Germinal center (tissue), 1 donor: ENCODE results near the gene COL4A1.
"Not testable (repeated sequence)": the region's sequence is repeated elsewhere in the genome, so short reads cannot be mapped to it uniquely, and the experiment has no call there.

Experiments used
- DNase-seq: peaks from one replicate; pipeline ENCODE4 v3.0.0; 2012; ENCODE audit warnings: mixed read lengths, low spot score

COL4A1 gene

DNA sequence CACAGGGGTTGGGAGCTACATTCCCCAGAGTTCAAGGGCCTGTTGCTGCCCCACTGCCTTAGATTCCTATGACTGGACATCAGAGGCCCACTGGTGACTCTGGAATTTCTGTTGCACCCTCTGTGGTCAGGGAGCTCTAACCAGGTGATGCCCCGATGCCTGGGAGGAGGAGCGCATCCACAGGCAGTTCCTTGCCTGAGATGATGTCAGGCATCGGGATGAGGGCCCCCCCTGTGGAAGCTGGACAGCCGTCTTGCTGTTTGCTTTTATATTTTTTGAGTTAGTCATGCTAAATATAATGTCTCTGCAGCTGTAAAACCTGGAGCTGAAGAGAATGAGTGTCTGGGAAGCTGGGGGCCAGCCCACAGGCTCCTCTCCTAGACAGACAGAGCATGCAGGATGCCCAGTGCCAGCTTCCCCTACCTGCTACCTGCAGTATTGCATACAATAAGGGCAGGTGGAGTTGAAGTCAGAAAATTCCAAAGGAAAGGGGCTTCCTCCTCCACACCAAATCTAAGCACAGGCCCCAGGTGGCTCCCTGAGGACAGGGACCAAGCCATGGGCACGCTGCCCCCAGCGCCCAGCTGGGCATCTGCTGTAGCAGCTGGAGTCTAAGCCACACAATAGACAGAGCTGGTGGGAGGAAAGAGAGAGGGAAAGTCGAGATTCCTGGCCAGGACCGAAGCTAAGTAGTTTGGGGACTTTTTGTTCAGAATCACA lies 16.4 kb upstream of the COL4A1 start:
- DNase-seq: no peak

DNA sequence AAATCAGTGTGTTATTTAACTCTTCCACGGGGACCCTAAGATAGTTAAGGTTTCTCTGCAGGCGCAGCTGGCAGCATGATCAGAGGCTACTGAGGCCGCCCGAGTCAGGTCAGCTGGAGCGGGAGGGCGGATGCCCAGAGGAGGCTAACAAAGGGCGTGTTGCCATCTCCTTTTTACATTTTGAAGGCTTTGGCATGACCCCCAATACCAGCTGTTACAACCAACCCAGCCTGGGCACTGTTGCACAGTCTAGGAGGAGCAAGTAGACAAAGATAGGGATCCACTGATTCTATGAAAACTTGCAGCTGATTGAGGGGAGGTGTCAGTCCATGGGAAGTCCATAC lies 15.8 kb upstream of the COL4A1 start:
- DNase-seq: no peak

DNA sequence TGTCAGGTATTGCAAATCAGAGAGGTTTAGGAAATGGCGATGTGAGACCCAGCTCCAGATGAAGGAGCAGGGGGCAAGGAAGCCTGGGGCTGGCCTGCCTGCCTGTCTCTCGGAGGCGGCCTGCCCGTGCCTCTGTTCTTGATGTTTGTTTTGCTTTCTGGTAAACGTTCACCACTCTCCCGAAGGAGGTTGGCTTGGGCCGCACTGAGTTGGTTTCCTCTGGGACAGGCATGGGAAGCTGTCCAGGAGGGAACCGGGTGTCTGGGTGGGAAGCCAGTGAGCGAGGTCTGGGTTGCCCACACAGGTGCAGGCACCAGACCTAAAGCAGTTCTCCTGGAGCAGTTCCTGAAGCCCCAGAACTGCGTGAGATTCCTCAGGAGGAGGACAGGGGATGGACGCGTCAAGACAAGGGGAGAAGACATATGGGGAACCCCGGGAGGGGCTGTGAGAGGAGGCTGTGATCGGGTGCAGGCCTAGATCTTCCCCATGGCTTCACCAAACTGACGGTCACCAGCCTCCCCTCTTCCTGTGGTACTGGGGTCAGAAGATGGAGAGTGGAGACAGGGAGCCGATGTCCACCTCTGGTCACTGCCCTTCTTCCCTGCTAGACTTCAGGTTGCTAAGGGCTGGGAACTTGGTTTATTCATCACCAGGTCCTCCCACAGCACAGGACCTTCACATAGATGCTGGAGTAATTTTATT lies 15.3 kb upstream of the COL4A1 start:
- no peak for DNase-seq

DNA sequence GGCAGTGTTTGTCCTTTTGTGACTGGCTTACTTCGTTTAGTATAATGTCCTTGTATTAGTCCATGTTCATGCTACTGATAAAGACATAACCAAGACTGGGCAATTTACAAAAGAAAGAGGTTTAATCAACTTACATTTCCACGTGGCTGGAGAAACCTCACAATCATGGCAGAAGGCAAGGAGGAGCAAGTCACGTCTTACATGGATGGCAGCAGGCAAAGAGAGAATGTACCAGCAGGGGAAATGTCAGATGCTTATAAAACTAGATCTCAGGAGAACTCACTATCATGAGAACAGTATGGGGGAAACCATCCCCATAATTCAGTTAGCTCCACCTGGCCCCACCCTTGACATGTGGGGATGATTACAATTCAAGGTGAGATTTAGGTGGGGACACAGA lies 14.6 kb upstream of the COL4A1 start:
- not testable (repeated sequence) for DNase-seq

DNA sequence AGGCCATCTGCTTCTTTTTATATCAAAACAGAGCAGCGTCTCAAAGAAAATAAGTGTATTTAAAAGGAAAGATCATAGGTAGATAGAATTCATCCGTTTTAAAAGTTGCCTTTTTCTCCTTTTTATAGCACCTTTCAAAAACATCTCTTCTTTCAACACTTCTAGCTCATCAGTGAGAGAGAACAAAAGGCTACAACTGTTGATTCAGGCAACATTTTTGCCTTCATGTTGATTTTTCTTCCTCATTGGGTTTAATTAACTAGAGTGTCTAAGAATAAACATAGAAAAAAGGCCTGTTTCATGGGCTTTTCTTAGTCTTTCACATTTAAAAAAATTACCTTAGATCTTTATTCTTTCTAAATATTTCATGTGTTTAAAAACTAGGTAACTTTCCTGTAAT lies 13.7 kb upstream of the COL4A1 start:
- no peak for DNase-seq

DNA sequence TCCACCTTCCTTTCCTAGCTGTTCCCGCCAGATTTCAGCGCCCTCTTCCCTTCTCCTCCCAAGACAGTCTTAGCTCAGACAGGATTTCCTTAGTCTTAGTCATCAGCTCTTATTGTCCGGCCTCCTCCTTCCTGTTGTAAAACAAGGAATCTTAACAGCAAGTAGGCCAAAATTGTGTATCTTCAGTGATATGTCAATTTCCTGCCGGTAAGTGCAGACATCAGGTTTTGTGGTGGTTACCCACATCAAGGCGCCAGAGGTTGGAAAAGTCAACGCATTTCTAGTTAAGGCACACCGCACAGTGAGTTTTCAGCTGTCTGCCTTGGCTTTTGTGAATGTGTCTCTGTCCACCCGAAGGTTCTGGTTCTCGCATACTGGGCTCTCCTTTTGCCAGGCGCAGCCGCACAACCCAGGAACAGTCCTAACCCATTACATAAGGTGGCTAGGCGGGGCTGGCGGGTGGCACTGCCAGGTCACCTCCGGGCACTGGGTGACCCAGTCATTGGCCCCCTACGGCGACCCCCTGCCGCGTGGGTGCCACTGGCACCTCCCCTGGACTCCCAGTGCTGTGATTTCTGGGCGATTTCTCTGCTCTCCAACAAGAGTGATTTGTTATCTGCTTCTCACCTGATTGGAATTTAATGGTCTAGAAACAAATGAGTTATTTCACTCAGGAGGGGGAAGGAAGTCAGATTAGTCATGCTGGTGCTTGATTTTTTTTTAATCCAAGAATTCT lies 13.0 kb upstream of the COL4A1 start:
- DNase-seq: no peak

DNA sequence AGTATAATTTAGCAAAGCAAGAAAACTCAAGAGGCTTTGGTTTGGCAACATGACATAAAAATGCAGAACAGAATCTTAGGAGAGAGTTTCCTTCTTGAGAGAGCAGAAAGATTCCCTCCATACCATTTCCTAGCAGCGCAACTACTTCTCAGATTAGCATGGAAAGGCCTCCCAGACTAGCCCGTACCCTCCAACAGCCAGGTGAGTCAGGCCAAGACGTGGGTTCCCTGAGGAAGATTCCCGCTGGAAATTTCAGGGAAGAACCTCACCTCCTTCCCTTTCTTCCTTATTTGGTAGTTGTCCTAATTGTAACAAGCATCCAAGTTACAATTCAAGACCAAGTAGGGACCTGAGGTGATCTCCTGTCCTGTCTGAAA lies 12.4 kb upstream of the COL4A1 start:
- no peak for DNase-seq

DNA sequence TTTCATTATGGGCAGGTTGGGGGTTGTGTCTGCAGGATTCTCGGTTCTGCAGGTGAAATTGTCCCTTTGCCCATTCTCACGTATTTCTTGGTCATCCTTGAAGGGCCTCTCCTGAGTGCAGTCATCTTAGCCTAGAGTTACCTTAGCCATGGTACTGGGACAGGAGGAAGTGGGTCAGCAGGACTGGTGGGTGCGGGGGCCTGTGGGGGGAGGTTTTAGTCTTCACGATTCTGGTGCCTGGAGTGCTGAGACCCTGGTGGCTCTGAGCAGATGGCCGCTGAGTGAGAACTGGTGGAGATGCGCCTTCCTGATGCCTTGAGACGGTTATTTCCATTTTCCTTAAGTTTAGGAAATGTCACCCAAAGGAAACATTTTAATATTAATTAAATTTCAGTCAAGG lies 12.0 kb upstream of the COL4A1 start:
- DNase-seq: no peak

DNA sequence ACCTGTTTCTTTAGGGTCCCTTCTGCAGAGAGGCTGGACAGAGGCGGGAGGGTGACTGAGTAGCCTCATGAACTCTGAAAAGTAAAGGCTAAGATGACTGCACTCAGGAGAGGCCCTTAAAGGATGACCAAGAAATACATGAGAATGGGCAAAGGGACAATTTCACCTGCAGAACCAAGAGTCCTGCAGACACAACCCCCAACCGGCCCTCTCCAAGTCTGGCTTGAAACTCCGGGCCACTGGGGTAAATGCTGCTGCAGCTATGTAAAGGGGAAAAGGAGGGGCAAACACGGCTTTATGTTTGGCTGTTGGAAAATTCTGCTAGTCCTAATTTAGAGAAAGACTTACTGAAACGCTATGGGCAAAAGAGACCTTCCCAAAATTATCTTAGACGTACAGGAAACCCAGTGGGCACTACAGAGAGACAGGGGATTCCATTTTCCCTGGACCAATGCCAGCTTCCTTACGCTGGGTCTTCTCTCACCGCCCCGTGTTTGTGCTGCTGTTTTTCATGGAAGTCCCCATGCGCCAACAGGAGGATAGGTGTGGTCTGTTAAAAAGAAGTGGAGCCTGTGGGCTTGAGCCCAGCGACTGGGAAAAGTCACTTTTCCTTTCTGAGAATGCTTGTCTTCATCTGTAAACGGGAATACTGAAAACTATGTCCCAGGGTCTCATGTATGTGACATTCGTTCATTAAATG lies 10.7 kb upstream of the COL4A1 start:
- no peak for DNase-seq

DNA sequence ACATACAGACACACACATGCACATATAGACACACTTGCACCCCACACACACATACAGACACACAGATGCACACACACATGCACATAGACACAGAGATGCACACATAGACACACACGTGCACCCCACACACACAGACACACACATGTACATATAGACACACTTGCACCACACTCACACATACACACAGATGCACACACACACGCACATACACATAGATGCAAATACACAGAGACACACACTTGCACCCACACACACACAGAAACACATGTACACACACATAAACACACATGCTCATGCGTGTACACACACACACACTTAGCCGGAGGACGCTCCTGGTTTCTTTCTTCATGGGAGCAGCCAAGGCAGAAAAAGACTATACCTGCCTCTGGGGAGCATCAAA lies 10.1 kb upstream of the COL4A1 start:
- no peak for DNase-seq

DNA sequence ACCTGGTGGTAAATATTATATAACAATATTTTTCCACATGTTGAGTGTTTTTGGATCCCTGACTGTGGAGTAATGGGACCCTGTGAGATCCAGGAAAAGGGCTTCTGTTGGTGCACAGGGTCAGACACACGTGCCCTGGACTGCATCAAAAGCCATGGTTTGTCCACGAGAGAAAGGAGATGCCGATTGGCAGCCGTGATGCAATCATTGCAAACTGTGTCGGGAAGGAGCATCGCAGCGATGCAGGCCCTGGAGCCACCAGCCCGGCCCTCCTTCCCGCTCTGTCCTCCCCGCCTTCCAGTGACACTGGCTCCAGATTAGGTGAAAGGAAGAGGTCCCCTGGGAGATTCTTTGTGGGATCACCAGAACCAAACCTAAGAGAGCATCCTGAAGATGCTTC lies 9.2 kb upstream of the COL4A1 start:
- DNase-seq: no peak

DNA sequence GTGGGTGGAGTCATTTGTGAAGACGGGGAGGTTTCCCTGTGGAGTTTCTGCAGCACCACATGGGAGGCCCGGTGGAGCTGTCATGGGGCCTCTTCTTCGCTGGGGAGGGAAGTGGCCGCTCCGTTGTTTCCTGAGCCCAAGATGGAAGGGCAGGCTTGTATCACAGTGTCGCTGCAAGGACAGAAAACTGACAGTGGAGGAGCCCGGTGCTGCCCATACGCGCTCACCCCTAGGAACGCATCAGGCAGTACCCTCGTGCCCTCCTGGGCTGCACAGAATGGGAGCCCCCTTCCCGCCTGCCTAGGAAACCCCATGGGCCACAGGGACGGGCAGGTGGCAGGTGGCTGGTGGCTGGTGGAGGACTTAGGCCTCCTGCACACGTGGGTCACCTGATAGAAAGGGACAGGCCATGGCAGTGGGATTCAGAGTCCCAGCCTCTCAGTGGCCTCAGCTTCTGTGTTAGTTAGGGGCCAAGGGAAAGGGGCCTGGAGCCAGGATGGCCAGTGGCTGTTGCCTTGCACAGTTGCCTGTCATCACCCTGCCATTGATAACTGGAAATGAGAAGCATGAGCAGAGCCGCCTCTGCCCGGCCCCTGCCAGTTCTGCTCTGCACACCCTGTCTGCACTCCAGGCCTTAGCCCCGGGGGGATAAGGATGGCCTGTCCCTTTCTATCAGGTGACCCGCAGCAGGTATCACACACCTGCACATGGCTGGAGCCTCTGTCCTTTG lies 7.7 kb upstream of the COL4A1 start:
- DNase-seq: no peak

DNA sequence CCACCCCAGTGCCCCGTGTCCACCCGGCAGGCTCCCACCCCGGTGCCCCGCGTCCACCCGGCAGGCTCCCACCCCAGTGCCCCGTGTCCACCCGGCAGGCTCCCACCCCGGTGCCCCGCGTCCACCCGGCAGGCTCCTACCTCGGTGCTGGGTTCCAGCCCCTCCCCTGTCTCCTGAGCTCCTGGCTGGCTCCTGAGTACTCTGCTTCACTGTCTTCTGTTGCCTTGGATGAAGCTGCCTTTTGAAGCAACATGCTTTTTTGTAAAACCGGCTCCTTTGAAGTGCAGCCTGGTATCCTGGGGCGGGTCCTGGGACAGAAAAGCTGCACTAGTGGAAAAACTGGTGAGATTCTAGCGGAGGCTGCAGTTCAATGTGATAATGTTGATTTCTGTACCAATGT lies 6.8 kb upstream of the COL4A1 start:
- not testable (repeated sequence) for DNase-seq

DNA sequence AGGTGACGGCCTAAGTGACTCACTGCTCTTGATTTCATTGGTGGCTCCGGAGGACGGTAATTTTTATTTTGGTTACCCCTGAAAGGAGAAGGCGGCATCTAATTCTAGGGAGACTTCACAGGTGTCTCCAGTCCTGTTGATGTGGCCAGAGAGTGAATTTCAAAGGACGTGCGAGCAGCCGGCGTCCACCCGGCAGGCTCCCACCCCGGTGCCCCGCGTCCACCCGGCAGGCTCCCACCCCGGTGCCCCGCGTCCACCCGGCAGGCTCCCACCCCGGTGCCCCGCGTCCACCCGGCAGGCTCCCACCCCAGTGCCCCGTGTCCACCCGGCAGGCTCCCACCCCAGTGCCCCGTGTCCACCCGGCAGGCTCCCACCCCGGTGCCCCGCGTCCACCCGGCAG lies 6.3 kb upstream of the COL4A1 start:
- DNase-seq: not testable (repeated sequence)

DNA sequence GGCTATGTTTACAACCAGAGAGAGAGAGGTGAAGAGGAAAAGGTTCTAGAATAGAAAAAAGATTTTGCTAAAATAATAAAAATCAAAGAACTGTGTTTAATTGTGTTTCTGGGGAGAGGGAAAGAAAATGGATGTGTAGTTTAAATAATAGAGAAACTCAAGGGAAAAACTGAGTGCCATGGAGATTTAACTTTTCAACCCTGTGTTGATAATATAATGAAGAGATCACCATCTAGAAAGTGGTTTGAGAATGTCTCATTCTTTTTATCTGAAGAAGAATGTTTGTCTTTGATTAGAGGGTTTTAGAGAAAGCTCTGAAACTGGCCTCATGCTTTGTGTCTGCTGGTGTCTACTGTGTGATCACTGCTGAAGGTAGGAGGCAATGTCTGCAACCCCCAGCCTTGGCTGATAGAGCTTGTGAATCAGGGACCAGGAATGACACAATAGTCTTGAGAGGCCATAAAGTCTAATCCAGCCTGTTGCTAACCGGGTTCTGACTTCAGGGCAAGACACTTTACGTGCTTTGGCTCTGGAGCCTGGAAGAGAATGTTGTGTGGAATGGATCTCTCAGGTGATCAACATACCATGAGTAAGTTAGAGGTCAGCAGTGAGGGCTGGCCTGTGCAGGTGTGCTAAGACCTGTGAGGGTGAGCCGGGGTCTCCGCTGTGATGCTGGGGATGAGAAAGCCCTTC lies 5.5 kb upstream of the COL4A1 start:
- no peak for DNase-seq

DNA sequence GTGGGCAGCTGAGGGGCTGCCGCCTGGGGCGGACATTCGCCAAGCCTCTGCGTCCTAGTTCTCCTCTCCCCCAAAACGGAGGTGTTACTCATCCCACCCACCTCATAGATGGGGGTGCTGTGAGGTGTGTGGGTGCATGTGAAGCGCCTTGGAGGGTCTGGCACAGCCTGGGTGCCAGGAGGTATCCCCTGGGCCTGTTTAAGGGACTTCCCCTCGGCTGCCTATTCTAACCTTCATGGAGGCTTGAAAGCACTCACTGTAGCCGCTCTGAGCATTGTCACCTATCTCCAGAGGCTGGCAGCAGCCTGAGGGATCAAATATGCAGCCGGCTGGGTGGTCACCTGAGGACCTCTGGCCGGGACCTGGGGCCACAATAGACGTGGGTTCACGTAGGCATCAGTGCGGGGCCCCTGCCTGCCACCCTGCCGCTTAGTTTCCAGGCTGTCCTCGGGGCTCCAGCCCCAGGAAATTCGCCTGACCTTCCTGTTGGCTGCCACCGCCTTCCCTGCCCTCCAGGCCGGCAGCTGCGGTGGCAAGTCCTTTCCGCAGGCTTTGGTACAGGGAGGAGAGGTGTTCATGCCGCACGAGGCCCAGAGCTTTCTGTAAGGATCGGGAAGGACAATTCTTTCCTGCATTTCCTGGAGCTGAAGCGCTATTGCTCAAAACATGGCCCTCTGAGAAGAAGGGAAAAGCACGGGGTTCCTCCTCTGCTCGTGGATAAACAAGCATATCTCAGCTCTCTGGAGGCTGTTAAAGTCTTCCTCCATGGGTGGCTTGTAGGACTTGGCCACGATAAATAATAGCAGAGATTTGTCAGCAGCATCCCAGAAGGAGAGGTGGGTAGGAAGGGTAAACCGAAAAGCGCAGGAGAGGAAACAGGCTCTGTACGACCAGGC lies 4.7 kb upstream of the COL4A1 start:
- DNase-seq: no peak

DNA sequence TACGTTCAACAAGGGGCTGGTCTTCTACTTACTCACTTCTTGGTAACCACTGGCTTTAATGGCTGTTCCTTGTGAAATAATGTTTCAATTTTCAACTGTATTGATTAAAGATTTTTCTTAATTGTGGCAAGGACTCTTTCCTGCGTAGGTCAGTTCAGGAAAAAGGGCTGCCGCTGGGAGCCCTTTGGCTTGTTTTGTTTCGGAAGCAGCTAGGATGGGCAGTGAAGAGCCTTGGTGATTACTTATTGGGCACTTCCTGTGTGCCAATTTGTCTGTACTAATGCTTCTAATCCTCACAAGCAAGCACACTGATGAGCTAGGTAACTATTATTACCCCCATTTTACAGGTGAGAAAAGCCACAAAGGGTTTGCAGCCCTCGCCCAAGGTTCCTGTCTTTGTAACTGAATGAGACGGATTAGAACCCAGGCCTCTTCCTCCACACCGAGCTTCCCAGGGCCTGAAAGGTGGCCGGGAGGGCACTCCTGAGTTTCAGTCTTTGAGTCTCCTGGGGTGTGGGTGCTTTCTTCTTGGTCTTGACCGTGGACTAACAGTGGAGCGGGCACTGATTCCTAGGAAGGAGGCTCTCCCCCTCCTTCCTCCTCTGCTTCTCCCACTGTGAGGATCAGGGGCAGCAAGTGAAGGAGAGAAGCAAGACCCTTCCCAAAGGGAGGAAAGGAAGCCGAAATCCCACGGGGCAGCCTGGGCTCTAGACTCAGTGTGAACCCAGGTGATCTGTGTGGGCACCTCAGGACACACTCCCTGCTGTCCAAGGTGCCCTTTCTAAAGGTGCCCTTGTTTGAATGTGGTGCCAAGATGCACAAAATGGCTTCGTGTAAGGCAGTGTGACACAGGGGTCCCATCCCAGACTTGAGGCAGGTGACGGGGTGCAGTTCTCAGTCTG lies 3.8 kb upstream of the COL4A1 start:
- no peak for DNase-seq

DNA sequence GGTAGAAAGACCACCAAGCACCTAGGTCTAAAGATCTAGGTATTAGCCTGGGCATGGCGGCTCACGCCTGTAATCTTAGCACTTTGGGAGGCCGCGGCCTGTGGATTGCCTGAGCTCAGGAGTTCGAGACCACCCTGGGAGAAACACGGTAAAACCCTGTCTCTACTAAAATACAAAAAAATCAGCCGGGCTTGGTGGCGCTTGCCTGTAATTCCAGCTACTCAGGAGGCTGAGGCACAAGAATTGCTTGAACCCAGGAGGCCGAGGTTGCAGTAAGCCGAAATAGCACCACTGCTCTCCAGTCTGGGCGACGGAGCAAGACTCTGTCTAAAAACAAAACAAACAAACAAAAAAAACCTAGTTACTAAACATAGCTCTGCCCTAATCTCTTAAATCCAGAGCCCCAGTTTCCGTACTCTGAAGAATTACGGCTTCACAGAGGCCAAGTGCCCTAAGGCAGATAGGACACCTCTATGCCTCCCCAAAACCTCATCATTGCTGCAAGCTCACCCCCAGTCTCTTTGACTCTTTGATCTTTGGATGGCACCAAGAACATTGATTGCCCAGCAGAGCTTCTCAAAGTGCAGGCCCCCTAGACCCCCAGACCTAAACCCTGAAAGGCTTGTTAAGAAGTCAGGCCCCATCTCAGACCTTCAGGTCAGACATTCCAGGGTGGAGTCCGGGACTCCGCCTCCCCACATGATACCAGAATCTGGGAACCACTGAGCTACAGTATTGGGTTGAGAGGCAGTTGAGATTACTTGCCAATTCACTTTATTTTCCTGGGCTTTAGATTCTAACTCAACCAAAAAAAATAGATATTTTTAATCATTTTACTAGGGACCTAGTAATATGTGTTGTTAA lies 2.9 kb upstream of the COL4A1 start:
- DNase-seq: no peak
